Skeletal muscle cell (primary cell): ENCODE results near the gene ZBTB48.
"Not testable (repeated sequence)": the region's sequence is repeated elsewhere in the genome, so short reads cannot be mapped to it uniquely, and the experiment has no call there.

Experiments
- DNase-seq: peaks from one replicate; pipeline ENCODE4 v3.0.0-alpha.2; 2010; ENCODE audit warnings: low read depth
- H3K4me3 ChIP-seq: 2 replicates; pipeline ENCODE4 v1.5.1; 2011; ENCODE audit warnings: low read depth, mild to moderate bottlenecking, control low read depth, low read length, moderate library complexity

ZBTB48 gene

GRCh38 chr1:6588128-6588892 is 8.5 kb downstream of the ZBTB48 start:
- H3K4me3 ChIP-seq, result no peak overlapping the region
- DNase-seq, result no peak

GRCh38 chr1:6588893-6589520 is 9.2 kb downstream of the ZBTB48 start:
- no peak overlapping the region for H3K4me3 ChIP-seq
- DNase-seq, result no peak

GRCh38 chr1:6590046-6590445 is 10.3 kb downstream of the ZBTB48 start:
- DNase-seq, result no peak
- no peak overlapping the region for H3K4me3 ChIP-seq

GRCh38 chr1:6591222-6591621 is 11.4 kb downstream of the ZBTB48 start:
- H3K4me3 ChIP-seq, result no peak overlapping the region
- DNase-seq, result no peak

- no peak overlapping the region for H3K4me3 ChIP-seq
These were observed 11.8 kb downstream of the ZBTB48 start for GRCh38 chr1:6591644-6592043.

GRCh38 chr1:6592441-6592840 is 12.6 kb downstream of the ZBTB48 start:
- no peak for DNase-seq
- no peak overlapping the region for H3K4me3 ChIP-seq

More at GRCh38 chr1:6591644-6592043, 11.8 kb downstream of the ZBTB48 start:
- no peak for DNase-seq

GRCh38 chr1:6592865-6593593 is 13.2 kb downstream of the ZBTB48 start:
- H3K4me3 ChIP-seq, result no peak overlapping the region
- DNase-seq, result no peak

GRCh38 chr1:6593810-6594209 is 14.0 kb downstream of the ZBTB48 start:
- H3K4me3 ChIP-seq, result no peak overlapping the region
- DNase-seq, result no peak

GRCh38 chr1:6594977-6595740 is 15.4 kb downstream of the ZBTB48 start:
- no peak for DNase-seq
- H3K4me3 ChIP-seq, result no peak overlapping the region

GRCh38 chr1:6596351-6596750 is 16.6 kb downstream of the ZBTB48 start:
- DNase-seq, result no peak
- H3K4me3 ChIP-seq, result no peak overlapping the region

GRCh38 chr1:6596886-6597776 is 17.3 kb downstream of the ZBTB48 start:
- no peak for DNase-seq
- H3K4me3 ChIP-seq, result no peak overlapping the region

- no peak overlapping the region for H3K4me3 ChIP-seq
- DNase-seq, result no peak
These were observed 18.0 kb downstream of the ZBTB48 start for GRCh38 chr1:6597777-6598131.

- no peak for DNase-seq
These were observed 19.6 kb downstream of the ZBTB48 start for GRCh38 chr1:6599141-6599975.

GRCh38 chr1:6599991-6600390 is 20.2 kb downstream of the ZBTB48 start:
- H3K4me3 ChIP-seq, result peak overlapping the region; percentile 97
- DNase-seq, result not testable (repeated sequence)

More at GRCh38 chr1:6599141-6599975, 19.6 kb downstream of the ZBTB48 start:
- H3K4me3 ChIP-seq, result peak overlapping the region; percentile 97

- H3K4me3 ChIP-seq, result peak overlapping the region; percentile 97
- no peak for DNase-seq
These were observed 20.7 kb downstream of the ZBTB48 start for GRCh38 chr1:6600410-6601048.

GRCh38 chr1:6601049-6601922 is 21.5 kb downstream of the ZBTB48 start:
- peak; percentile 77 for DNase-seq
- peak overlapping the region; percentile 97 for H3K4me3 ChIP-seq
